Ectodermal cell (in vitro differentiated cells): Measurements from ENCODE around the gene SFSWAP.

Source experiments
- H3K27ac ChIP-seq: 2 replicates; pipeline ENCODE4 v1.7.0; 2013; ENCODE audit warnings: mild to moderate bottlenecking, low read depth, low read length; ENCODE audit not compliant: insufficient read depth, poor library complexity, severe bottlenecking
- H3K27me3 ChIP-seq: 2 replicates; pipeline ENCODE4 v1.7.0; 2013; ENCODE audit warnings: mild to moderate bottlenecking, low read length; ENCODE audit not compliant: insufficient read depth, control insufficient read depth, poor library complexity, severe bottlenecking
- H3K36me3 ChIP-seq: one replicate; pipeline ENCODE4 v1.7.0; 2013; ENCODE audit warnings: low read length; ENCODE audit not compliant: control insufficient read depth, insufficient read depth
- H3K4me1 ChIP-seq: one replicate; pipeline ENCODE4 v1.7.0; 2013; ENCODE audit warnings: low read length; ENCODE audit not compliant: control insufficient read depth, insufficient read depth
- H3K4me3 ChIP-seq: 2 replicates; pipeline ENCODE4 v1.7.0; 2013; ENCODE audit warnings: low read depth, low read length, control low read depth; ENCODE audit not compliant: insufficient read depth
- H3K9me3 ChIP-seq: 2 replicates; pipeline ENCODE4 v1.7.0; 2013; ENCODE audit warnings: mild to moderate bottlenecking, low read length, moderate library complexity; ENCODE audit not compliant: control insufficient read depth
- WGBS, 2 experiments: methylation state at CpG; one replicate each; pipeline ENCODE4 v1.1.7; 2013; ENCODE audit warnings: missing lambda C conversion rate in 2 of 2; 5-methylcytosine and 5-hydroxymethylcytosine counted together

The SFSWAP gene

GRCh38 chr12:131795690-131796410 is 85.0 kb downstream of the SFSWAP start:
- Histone ChIP-seq H3K4me1 (peaks cover 8% of the 10 kb centered on the region), H3K9me3 (no peaks in the 10 kb centered on the region), H3K27me3 (no peaks in the 10 kb centered on the region), H3K36me3 (peaks cover 5% of the 10 kb centered on the region), H3K27ac (no peak overlapping the region), H3K4me3 (no peak overlapping the region)
- WGBS, 2 experiments = 71 to 74% methylated on average over 12 to 13 of the region's 15 CpGs

DNA sequence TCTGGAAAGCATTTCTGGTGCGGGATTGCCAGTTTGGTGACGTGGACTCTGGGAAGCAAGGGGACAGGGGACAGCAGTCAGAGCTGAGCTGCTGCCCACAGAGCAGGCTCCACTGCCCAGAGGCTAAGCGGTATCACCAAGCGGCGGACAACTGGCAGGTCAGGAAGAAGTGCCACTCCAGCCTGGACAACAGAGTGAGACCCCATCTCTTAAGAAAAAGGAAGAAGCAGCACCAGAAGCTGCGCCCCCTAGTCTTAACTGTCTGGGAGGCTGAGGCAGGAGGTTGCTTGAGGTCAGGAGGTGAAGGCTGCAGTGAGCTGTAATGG is 85.5 kb downstream of the SFSWAP start:
- Histone ChIP-seq H3K4me3 (no peak overlapping the region), H3K27ac (no peak overlapping the region), H3K27me3 (no peaks in the 10 kb centered on the region), H3K9me3 (no peaks in the 10 kb centered on the region), H3K4me1 (peaks cover 8% of the 10 kb centered on the region), H3K36me3 (peaks cover 5% of the 10 kb centered on the region)
- WGBS, 2 experiments = 95% methylated on average over 6 of the region's 6 CpGs

DNA sequence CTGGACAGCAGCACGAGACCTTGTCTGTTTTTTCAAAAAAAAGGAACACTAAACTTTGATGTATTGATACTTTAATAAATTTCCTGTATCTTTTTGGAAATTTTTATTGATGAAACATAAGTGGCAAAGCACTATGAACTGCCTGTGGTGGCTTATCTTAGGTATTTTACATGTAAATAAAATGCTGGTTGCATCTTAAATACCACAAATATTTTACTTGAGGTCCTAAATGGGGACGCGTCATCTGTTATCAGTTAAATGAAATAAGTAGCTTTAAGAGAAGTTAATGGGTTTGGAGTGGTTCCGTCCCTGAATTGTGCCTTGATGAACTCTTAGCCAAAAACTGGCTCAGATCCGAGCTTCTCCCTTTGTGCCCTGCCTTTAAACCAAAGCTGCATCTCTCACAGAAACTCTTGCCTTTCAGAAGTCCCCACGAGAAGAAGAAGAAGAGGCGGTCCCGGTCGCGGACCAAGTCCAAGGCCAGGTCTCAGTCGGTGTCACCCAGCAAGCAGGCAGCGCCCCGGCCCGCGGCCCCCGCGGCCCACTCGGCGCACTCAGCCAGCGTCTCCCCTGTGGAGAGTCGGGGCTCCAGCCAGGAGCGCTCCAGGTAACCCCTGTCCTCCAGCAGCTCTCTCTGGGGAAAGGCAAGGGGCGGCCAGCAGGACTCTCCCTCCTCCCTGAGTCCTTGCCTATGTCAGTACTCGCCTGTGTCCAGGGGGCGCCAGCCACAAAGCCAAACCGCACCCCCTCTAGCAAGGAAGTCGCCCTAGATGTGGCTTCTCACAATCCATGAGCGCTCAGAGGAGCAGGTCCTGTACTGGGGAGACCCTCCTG is 86.1 kb downstream of the SFSWAP start:
- H3K4me1 ChIP-seq = peaks cover 8% of the 10 kb centered on the region
- 92% methylated on average over 28 of the region's 28 CpGs for WGBS, 2 experiments
- H3K27me3 ChIP-seq = no peaks in the 10 kb centered on the region
- H3K9me3 ChIP-seq = no peaks in the 10 kb centered on the region
- peaks cover 1% of the 10 kb centered on the region for H3K36me3 ChIP-seq
- no peak overlapping the region for H3K4me3 ChIP-seq
- no peak overlapping the region for H3K27ac ChIP-seq

GRCh38 chr12:131797588-131797934 is 86.7 kb downstream of the SFSWAP start:
- Histone ChIP-seq H3K9me3 (no peaks in the 10 kb centered on the region), H3K36me3 (no peaks in the 10 kb centered on the region), H3K27ac (no peak overlapping the region), H3K4me1 (peaks cover 8% of the 10 kb centered on the region), H3K4me3 (no peak overlapping the region), H3K27me3 (no peaks in the 10 kb centered on the region)
- WGBS, 2 experiments = 95 to 96% methylated on average over 10 of the region's 10 CpGs

DNA sequence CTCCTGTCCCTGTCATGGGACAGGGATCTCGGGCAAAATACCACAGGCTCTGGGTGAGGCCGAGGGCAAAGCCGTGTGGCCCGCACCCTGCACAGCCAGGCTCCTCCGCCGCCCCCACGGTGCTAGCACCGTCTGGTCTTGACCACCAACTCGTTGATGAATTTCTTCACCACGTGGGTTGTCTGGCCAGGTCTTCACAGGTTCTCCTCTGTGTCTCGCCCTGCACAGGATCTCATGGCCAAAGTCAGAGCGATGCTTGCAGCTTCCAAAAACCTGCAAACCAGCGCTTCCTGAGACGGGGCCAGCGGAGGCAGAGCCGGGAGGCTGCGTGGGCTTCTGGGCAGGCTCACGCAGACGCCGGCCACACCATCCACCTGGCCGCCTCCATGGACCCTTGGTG is 88.3 kb downstream of the SFSWAP start:
- 95% methylated on average over 21 of the region's 21 CpGs for WGBS, 2 experiments
- no peak overlapping the region for H3K4me3 ChIP-seq
- H3K9me3 ChIP-seq = no peaks in the 10 kb centered on the region
- H3K4me1 ChIP-seq = peaks cover 5% of the 10 kb centered on the region
- no peaks in the 10 kb centered on the region for H3K27me3 ChIP-seq
- no peaks in the 10 kb centered on the region for H3K36me3 ChIP-seq
- no peak overlapping the region for H3K27ac ChIP-seq

DNA sequence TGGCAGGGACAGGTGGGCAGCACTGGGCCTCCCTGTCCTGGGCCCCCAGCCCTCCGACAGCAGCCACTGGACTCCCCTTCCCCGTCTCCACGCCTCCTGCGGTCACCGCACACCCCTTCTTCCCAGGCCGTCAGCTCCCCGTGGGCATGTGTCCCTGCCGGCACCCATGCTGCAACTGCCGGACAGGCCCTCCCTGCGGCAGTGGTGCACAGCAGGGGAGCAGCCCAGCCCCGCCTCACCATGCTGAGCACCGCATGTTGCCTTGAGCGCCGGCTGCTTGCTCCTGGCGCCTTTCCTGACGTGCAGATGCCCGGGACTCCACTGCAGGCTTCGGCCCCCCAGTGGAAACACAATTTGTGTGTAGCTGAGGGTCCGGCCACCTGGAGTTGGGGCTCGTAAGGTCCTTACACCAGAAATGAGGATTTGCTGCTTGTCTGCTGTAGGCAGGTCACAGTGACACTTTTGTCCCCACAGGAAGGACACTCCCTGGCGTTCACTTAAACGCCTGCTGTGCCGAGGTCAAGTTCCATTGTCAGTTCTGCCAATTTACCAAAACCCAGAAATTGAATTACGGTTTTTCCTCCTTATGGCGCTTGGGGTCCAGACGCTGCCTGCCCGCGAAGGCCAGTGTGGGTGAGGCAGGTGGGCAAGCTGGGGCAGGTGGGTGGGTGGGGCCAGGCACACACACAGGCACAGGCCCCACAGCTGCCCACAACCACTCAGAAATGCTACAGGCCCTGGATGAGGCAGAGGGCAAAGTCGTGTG is 89.1 kb downstream of the SFSWAP start:
- no peaks in the 10 kb centered on the region for H3K27me3 ChIP-seq
- no peak overlapping the region for H3K27ac ChIP-seq
- no peak overlapping the region for H3K4me3 ChIP-seq
- H3K36me3 ChIP-seq = no peaks in the 10 kb centered on the region
- 88 to 93% methylated on average over 29 of the region's 29 CpGs for WGBS, 2 experiments
- no peaks in the 10 kb centered on the region for H3K9me3 ChIP-seq
- peaks cover 5% of the 10 kb centered on the region for H3K4me1 ChIP-seq

DNA sequence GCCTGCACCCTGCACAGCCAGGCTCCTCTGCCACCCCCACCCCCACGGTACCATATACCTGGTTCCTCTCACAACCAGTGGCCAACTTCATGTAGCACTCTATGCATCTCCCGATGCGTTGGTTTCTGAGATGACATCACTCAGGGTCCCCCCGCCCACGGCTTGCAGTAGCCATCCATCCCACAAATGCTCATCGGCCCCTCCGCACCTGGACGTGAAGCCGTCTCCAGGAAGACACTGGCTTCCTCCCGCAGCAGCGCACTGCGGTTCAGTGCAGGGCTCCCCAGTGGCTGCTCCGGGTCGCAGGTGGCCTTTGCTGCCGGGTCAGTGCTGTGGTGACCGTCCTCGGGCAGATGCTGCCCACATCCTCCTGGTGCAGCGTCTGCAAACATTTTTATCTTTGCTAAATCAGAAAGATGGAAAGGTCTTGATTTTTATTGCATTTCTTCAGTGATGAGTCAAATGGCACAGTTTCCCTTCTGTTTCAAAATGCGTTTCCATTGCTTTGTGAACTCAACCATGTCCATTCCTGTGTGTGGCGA is 89.8 kb downstream of the SFSWAP start:
- Histone ChIP-seq H3K4me1 (peaks cover under 1% of the 10 kb centered on the region), H3K27me3 (no peaks in the 10 kb centered on the region), H3K27ac (no peak overlapping the region), H3K36me3 (no peaks in the 10 kb centered on the region), H3K4me3 (no peak overlapping the region), H3K9me3 (no peaks in the 10 kb centered on the region)
- 96% methylated on average over 20 of the region's 20 CpGs for WGBS, 2 experiments

DNA sequence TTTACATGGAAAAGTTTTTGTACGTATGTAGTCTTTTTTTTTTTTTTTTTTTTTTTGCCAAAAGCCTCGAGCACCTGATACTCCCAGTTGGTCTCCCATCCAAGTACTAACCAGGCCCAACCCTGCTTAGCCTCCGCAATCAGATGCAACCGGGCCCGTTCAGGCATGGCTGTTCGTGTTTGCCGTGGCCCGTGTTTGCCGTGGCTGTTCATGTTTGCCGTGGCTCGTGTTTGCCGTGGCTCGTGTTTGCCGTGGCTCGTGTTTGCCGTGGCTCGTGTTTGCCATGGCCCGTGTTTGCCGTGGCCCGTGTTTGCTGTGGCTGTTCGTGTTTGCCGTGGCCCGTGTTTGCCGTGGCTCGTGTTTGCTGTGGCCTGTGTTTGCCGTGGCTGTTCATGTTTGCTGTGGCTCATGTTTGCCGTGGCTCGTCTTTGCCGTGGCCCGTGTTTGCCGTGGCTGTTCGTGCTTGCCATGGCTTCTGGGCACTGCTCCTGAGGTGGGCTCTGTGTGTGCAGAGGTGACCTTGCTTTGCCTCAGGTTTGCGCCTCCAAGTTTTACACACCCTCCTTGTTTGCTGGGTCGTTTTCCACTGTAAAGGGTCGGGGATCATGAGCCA is 90.5 kb downstream of the SFSWAP start:
- Histone ChIP-seq H3K36me3 (no peaks in the 10 kb centered on the region), H3K9me3 (no peaks in the 10 kb centered on the region), H3K4me3 (no peak overlapping the region), H3K4me1 (no peaks in the 10 kb centered on the region), H3K27me3 (no peaks in the 10 kb centered on the region), H3K27ac (no peak overlapping the region)
- 87 to 90% methylated on average over 35 of the region's 35 CpGs for WGBS, 2 experiments

DNA sequence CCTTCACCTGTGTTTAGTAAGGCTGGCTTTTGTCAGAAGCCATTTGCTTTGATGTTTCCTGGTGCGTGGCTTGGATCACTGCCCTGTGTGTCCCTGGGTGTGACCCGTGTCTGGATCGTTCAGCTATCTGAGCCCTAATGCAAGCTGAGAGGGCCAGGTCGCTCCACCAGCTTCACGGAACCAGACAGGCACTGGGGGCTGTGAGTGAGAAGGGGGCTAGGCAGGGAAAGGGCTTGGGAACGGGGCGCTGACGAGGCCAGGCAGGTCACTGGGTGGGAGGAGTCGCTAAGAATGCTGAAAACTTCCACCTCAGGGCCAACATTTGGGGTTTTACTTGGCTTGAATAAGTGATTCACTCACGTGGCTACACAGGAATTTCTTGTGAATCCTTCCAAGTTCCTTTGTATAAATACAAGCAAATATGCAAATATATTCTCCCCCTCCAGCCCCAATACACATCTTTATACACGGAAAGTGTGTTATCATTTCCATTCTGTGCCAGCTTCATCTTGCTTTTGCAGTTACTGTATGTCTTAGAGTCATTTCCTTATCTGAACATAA is 93.2 kb downstream of the SFSWAP start:
- no peaks in the 10 kb centered on the region for H3K36me3 ChIP-seq
- H3K4me1 ChIP-seq = no peaks in the 10 kb centered on the region
- H3K27me3 ChIP-seq = no peaks in the 10 kb centered on the region
- no peaks in the 10 kb centered on the region for H3K9me3 ChIP-seq
- H3K4me3 ChIP-seq = no peak overlapping the region
- H3K27ac ChIP-seq = no peak overlapping the region
- WGBS, 2 experiments = 82 to 84% methylated on average over 11 of the region's 11 CpGs
